Upper lobe of left lung (tissue), 4 donors: Measurements from ENCODE around the gene DIAPH1.

ENCODE experiments used
- CTCF ChIP-seq, 6 experiments: fragments of 450-650 bp in 4 of 6; fragments of 200-600 bp in 2 of 6; sonication (generic) in 2 of 6; IDR thresholded peaks; one replicate each; pipeline ENCODE4 v1.5.1; 2016 to 2019; ENCODE audit warnings: antibody characterized with exemption in 6 of 6
- EP300 ChIP-seq, 4 donors: sonication (generic); formaldehyde crosslinking; IDR thresholded peaks; one replicate each; pipeline ENCODE4 v1.5.1; 2017; ENCODE audit warnings: antibody characterized with exemption in 4 of 4, control low read depth in 2 of 4

DNA sequence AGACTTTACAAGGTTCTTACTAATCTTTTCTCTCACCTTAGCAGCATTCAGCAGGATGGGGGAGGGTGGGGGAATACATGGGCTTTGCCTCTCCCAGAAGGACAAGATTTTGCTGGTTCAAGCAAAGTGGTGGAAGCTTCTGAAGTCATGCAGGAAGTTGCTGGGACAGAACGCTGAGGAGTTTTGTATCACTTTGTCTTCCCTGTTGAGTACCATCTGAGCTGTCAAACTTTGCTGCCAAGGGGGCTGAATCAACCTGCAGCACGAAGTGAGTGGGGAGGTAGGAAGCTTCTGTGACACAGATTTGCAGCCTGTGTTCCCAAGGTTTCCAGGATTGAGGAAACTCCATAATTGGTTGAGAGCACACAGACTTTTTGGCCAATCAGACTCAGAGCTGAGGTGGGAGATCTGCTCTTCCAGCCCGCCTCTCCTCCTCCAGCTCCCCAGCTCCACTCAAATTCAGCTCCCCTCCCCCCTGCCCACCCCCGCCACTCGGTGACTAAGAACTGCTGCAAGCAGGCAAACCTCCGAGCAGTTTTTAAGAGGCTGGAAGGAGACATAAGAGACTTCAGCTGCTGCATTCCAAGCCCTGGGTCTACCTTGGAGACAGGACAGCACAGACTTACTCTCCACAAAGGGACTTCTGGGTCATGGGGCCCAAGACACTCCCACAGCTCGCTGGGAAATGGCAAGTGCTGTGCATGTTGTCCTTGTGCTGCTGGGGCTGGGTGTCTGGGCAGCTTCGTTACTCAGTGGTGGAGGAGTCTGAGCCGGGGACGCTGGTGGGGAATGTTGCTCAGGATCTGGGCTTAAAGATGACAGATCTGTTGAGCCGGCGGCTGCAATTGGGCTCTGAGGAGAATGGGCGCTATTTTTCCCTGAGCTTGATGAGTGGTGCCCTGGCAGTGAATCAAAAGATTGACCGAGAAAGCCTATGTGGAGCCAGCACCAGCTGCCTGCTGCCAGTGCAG lies 129.9 kb downstream of the DIAPH1 start, which contains the start of gene PCDHGC5:
- TF ChIP-seq EP300 (IDR thresholded peaks at IDR 0.05) (no peak), CTCF (IDR thresholded peaks at IDR 0.05) (no peak)
